CD14-positive monocyte (primary cell): ENCODE measurements around the gene CD8B. TPM values are rescaled to one million over a fixed set of nuclear protein-coding genes. Genes with fewer than 3 reads are reported as not detected.

ENCODE experiments used
- DNase-seq, 3 donors: peaks; one replicate each; pipeline ENCODE4 v3.0.0-alpha.2; 2011 to 2022
- H2AFZ ChIP-seq: 2 replicates; pipeline ENCODE4 v1.6.0; 2012; ENCODE audit warnings: mild to moderate bottlenecking, low read depth, low read length, inconsistent platforms; ENCODE audit not compliant: insufficient read depth, poor library complexity, severe bottlenecking
- H3K27ac ChIP-seq, 2 donors: 1 replicate in 1 of 2; 2 replicates in 1 of 2; pipeline ENCODE4 v1.5.1; 2012 to 2013; ENCODE audit warnings: low read length in 2 of 2, control low read depth in 1 of 2, inconsistent platforms in 1 of 2, low read depth in 1 of 2, mild to moderate bottlenecking in 1 of 2
- H3K27me3 ChIP-seq, 2 donors: one replicate each; pipeline versions ENCODE4 v1.6.0 to v1.6.1; 2011 to 2013; ENCODE audit warnings: low read length in 2 of 2; ENCODE audit not compliant: control insufficient read depth in 2 of 2, insufficient read depth in 2 of 2
- H3K36me3 ChIP-seq, 2 donors: replicated peaks in 1 of 2; 1 replicate in 1 of 2; 2 replicates in 1 of 2; pipeline versions ENCODE4 v1.5.1 to v1.6.1; 2012 to 2013; ENCODE audit warnings: low read length in 2 of 2, control low read depth in 1 of 2, inconsistent platforms in 1 of 2, mild to moderate bottlenecking in 1 of 2; ENCODE audit not compliant: insufficient read depth in 2 of 2, control insufficient read depth in 1 of 2
- H3K4me1 ChIP-seq, 2 donors: 1 replicate in 1 of 2; 2 replicates in 1 of 2; pipeline versions ENCODE4 v1.5.1 to v1.6.1; 2012 to 2013; ENCODE audit warnings: low read length in 2 of 2, control low read depth in 1 of 2, inconsistent platforms in 1 of 2, mild to moderate bottlenecking in 1 of 2, moderate library complexity in 1 of 2; ENCODE audit not compliant: insufficient read depth in 2 of 2, control insufficient read depth in 1 of 2
- H3K4me2 ChIP-seq: replicated peaks from 2 replicates; pipeline ENCODE3; 2012; ENCODE audit warnings: low read length, moderate library complexity, mild to moderate bottlenecking; ENCODE audit not compliant: poor library complexity, severe bottlenecking; ENCODE audit errors: extremely low read depth
- H3K4me3 ChIP-seq, 3 experiments: fragments of 200-600 bp in 1 of 3; sonication (generic) in 1 of 3; replicated peaks in 1 of 3; 1 replicate in 2 of 3; 2 replicates in 1 of 3; pipeline ENCODE4 v1.5.1; 2011 to 2013; ENCODE audit warnings: low read length in 3 of 3, mild to moderate bottlenecking in 3 of 3, control low read depth in 2 of 3, low read depth in 2 of 3, inconsistent platforms in 1 of 3, moderate library complexity in 1 of 3
- H3K79me2 ChIP-seq: 2 replicates; pipeline ENCODE4 v1.6.0; 2012; ENCODE audit warnings: mild to moderate bottlenecking, control low read depth, inconsistent platforms, low read length, moderate library complexity; ENCODE audit not compliant: insufficient read depth
- H3K9ac ChIP-seq: 2 replicates; pipeline ENCODE4 v1.6.0; 2017; ENCODE audit warnings: low read length, mild to moderate bottlenecking; ENCODE audit not compliant: insufficient read depth, poor library complexity, severe bottlenecking
- H3K9me3 ChIP-seq, 2 donors: replicated peaks in 1 of 2; 1 replicate in 1 of 2; 2 replicates in 1 of 2; pipeline versions ENCODE4 v1.5.1 to v1.6.1; 2012 to 2013; ENCODE audit warnings: low read length in 2 of 2, control low read depth in 1 of 2; ENCODE audit not compliant: control insufficient read depth in 1 of 2, insufficient read depth in 1 of 2
- H4K20me1 ChIP-seq: 2 replicates; pipeline ENCODE4 v1.6.0; 2012; ENCODE audit warnings: mild to moderate bottlenecking, low read length, control low read depth, moderate library complexity; ENCODE audit not compliant: insufficient read depth
- H3K27ac Mint-ChIP-seq, 7 donors: one replicate each; pipeline ENCODE4 v1.8.0; 2020; ENCODE audit warnings: mild to moderate bottlenecking in 7 of 7, mixed read lengths in 7 of 7, moderate library complexity in 6 of 7, inconsistent platforms in 2 of 7
- H3K27me3 Mint-ChIP-seq, 3 donors: one replicate each; pipeline ENCODE4 v1.8.0; 2021 to 2022; ENCODE audit warnings: low read depth in 3 of 3, mild to moderate bottlenecking in 3 of 3, mixed read lengths in 3 of 3, moderate library complexity in 3 of 3, inconsistent platforms in 1 of 3
- H3K36me3 Mint-ChIP-seq, 2 donors: one replicate each; pipeline ENCODE4 v1.8.0; 2020; ENCODE audit warnings: mixed read lengths in 2 of 2, inconsistent platforms in 1 of 2, mild to moderate bottlenecking in 1 of 2
- H3K4me1 Mint-ChIP-seq: one replicate; pipeline ENCODE4 v1.8.0; 2020; ENCODE audit warnings: mild to moderate bottlenecking, mixed read lengths
- H3K4me3 Mint-ChIP-seq, 2 donors: one replicate each; pipeline ENCODE4 v1.8.0; 2020; ENCODE audit warnings: mild to moderate bottlenecking in 2 of 2, mixed read lengths in 2 of 2, moderate library complexity in 1 of 2
- H3K9me3 Mint-ChIP-seq, 7 donors: one replicate each; pipeline ENCODE4 v1.8.0; 2020 to 2022; ENCODE audit warnings: mixed read lengths in 7 of 7, mild to moderate bottlenecking in 6 of 7, moderate library complexity in 6 of 7, inconsistent platforms in 2 of 7
- WGBS: methylation state at CpG from one replicate; pipeline ENCODE4 v1.1.5; 2013; ENCODE audit warnings: missing lambda C conversion rate; ENCODE audit not compliant: insufficient coverage; 5-methylcytosine and 5-hydroxymethylcytosine counted together
- intact Hi-C, 2 donors: fragments of 100-400 bp; cut with micrococcal nuclease; formaldehyde crosslinking; loops; one replicate each; pipeline versions ENCODE4 v1.15.0 to v1.15.1; 2023
- polyA plus RNA-seq, 3 donors: library from polyadenylated mRNA; depleted of rRNA in 1 of 3; unstranded in 2 of 3; stranded (reverse) in 1 of 3; fragments of 300-500 nt in 2 of 3; fragments of >200 nt in 1 of 3; fragmentation: Illumina TruSeq in 2 of 3; gene quantifications; 1 replicate in 2 of 3; 2 replicates in 1 of 3; pipeline ENCODE4 v1.2.3, GENCODE V29; 2012 to 2021
- TF ChIP-seq, protein P1 (sequence below): fragments of 200-600 bp; IDR thresholded peaks from one replicate; pipeline ENCODE4 v1.8.0; 2022; ENCODE audit warnings: antibody characterized with exemption, mild to moderate bottlenecking

The CD8B gene
- polyA plus RNA-seq, 3 donors, result 1.5 to 1.6 TPM; not detected in 1

DNA sequence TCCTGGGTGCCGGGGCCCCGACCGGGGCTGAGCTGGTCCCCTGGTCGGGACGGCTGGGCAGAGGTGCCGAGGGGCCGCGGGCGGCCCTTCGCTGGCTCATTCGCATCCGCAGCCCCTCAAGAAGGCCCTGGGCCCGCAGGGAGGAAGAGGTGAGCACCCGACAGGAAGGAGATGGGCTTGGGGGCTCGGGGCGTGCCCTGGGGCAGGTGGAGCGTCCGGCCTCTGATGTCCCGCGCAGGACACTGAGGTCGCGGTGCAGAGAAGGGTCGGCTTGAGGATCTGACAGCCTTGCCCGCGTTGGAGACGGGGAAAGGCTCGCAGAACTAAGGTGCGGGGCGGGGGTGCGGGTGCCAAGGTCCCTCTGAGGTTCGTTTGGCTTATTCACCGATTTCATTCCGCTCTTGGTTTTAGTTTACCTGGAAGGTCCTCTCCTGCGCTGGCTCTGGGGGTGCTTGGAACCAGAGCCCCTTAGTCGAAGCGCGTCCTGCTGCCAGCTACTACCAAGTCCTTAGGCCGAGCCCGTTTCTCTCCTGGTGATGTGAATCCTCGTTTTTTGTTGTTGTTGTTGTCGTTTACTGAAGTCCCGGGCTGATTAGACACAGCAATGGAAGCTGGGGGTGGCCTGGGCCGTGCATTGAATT lies 52.1 kb downstream of the CD8B start:
- no peak overlapping the region for H3K27ac Mint-ChIP-seq
- H4K20me1 ChIP-seq, result no peaks in the 10 kb centered on the region
- H3K9me3 Mint-ChIP-seq, result peaks cover 0 to 12% (median 3%) of the 10 kb centered on the region in 7 donors
- TF ChIP-seq, protein P1, sequence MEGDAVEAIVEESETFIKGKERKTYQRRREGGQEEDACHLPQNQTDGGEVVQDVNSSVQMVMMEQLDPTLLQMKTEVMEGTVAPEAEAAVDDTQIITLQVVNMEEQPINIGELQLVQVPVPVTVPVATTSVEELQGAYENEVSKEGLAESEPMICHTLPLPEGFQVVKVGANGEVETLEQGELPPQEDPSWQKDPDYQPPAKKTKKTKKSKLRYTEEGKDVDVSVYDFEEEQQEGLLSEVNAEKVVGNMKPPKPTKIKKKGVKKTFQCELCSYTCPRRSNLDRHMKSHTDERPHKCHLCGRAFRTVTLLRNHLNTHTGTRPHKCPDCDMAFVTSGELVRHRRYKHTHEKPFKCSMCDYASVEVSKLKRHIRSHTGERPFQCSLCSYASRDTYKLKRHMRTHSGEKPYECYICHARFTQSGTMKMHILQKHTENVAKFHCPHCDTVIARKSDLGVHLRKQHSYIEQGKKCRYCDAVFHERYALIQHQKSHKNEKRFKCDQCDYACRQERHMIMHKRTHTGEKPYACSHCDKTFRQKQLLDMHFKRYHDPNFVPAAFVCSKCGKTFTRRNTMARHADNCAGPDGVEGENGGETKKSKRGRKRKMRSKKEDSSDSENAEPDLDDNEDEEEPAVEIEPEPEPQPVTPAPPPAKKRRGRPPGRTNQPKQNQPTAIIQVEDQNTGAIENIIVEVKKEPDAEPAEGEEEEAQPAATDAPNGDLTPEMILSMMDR, result no peak
- no peak overlapping the region for H3K9ac ChIP-seq
- peaks cover 26 to 28% of the 10 kb centered on the region in 2 donors for H3K4me1 ChIP-seq
- peaks cover 0 to 7% of the 10 kb centered on the region in 2 donors for H3K9me3 ChIP-seq
- no peaks in the 10 kb centered on the region for H3K79me2 ChIP-seq
- peak overlapping the region; percentile 74 for H3K4me2 ChIP-seq
- DNase-seq, result no peak
- H3K27me3 Mint-ChIP-seq, result peaks cover 50 to 73% (median 62%) of the 10 kb centered on the region in 3 donors
- WGBS, result 21% methylated on average over 33 of the region's 43 CpGs
- peak overlapping the region; percentile 48 to 78 for H3K4me3 Mint-ChIP-seq
- peaks cover 26% of the 10 kb centered on the region for H3K4me1 Mint-ChIP-seq
- intact Hi-C loops, result no loop called here
- H2AFZ ChIP-seq, result peak overlapping the region; percentile 55
- H3K36me3 Mint-ChIP-seq, result peaks cover 0 to 1% of the 10 kb centered on the region in 2 donors
- no peaks in the 10 kb centered on the region for H3K36me3 ChIP-seq
- H3K27me3 ChIP-seq, result peaks cover 25 to 53% of the 10 kb centered on the region in 2 donors
- H3K4me3 ChIP-seq, result peak overlapping the region in 1 of 3 experiments; percentile 31
- no peak overlapping the region for H3K27ac ChIP-seq

- peak overlapping the region; percentile 74 for H3K4me2 ChIP-seq
- H3K4me3 ChIP-seq, result peak overlapping the region in 1 of 3 experiments; percentile 66
- H3K36me3 ChIP-seq, result no peaks in the 10 kb centered on the region
- peak; percentile 76 to 79 (median 78) for DNase-seq
- H3K27ac ChIP-seq, result no peak overlapping the region
- intact Hi-C loops, result no loop called here
- Mint-ChIP-seq H3K4me1 (peaks cover 26% of the 10 kb centered on the region), H3K27ac (peak overlapping the region in 5 of 7 donors; percentile 7 to 63 (median 46)), H3K4me3 (peak overlapping the region; percentile 79 to 94), H3K36me3 (peaks cover 0 to 1% of the 10 kb centered on the region in 2 donors), H3K9me3 (peaks cover 0 to 12% (median 3%) of the 10 kb centered on the region in 7 donors), H3K27me3 (peaks cover 50 to 77% (median 63%) of the 10 kb centered on the region in 3 donors)
- H4K20me1 ChIP-seq, result no peaks in the 10 kb centered on the region
- peaks cover 26 to 28% of the 10 kb centered on the region in 2 donors for H3K4me1 ChIP-seq
- TF ChIP-seq, protein P1, result peak; percentile 91
- H3K9me3 ChIP-seq, result peaks cover 0 to 7% of the 10 kb centered on the region in 2 donors
- peak overlapping the region; percentile 82 for H2AFZ ChIP-seq
- 17% methylated on average over 22 of the region's 36 CpGs for WGBS
- H3K9ac ChIP-seq, result no peak overlapping the region
- peaks cover 25 to 53% of the 10 kb centered on the region in 2 donors for H3K27me3 ChIP-seq
- no peaks in the 10 kb centered on the region for H3K79me2 ChIP-seq
Observed at GRCh38 chr2:86808315-86809161, 53.1 kb downstream of the CD8B start.
